ENCODE results near the gene OFD1. TPM values are rescaled to one million over a fixed set of nuclear protein-coding genes. Genes with fewer than 3 reads are reported as not detected.

The OFD1 gene
- total RNA-seq, 2 experiments from 2014 or later, result 25.3 to 26.2 TPM

DNA sequence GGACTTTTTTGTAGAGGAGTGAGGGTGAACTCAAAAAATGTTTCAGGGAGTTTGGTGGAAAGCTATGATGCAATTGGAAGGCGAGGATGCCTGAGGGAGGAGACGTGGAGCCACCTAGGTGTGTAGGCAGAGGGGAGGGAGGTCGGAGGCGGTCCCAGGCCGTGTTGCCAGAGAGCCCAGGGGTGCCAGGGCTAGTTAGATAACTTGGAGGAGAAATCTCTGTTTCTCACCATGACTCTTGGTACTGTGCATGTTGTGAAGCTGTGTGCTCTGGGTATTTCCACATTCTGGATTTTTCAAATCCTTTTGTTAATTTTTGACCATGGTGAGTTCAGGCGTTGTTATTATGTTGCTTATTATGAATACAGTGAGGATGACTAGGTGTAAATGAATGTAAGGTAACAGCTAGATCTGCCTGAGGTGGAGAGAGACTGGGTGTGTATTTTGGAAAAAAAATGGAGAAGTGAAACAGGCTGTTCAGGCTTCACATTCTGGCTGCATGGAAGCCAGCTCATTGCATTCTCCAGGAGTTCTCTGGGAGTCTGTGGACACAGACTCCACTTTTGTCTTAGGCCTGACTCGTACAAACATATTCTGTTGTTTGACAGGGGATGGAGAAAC is 41.1 kb upstream of the OFD1 start:
- CTCF ChIA-PET, result no interaction called here

GRCh38 chrX:13694359-13694758 is 40.2 kb upstream of the OFD1 start:
- DNase-seq, result no peak
- Mint-ChIP-seq H3K36me3 (ENCODE audit: low read depth) (peaks cover 9% of the 10 kb centered on the region), H3K4me1 (ENCODE audit: low read depth) (peaks cover 80% of the 10 kb centered on the region), H3K9me3 (no peaks in the 10 kb centered on the region), H3K27ac (no peak overlapping the region), H3K27me3 (ENCODE audit: low read depth) (no peaks in the 10 kb centered on the region), H3K4me3 (no peak overlapping the region)
- CTCF ChIA-PET, result interaction anchor here (0.7 kb wide), 1 partner anchor 48 kb away, joined by 4 read pairs; no protein-coding TSS in a partner anchor
- intact Hi-C loops (cut with micrococcal nuclease), result no loop called here

More for the DNA sequence above, 41.1 kb upstream of the OFD1 start:
- no peaks in the 10 kb centered on the region for H3K27me3 Mint-ChIP-seq (ENCODE audit: low read depth)
- no peak overlapping the region for H3K4me3 Mint-ChIP-seq
- DNase-seq, result no peak
- H3K36me3 Mint-ChIP-seq (ENCODE audit: low read depth), result peaks cover 8% of the 10 kb centered on the region
- H3K9me3 Mint-ChIP-seq, result no peaks in the 10 kb centered on the region
- H3K27ac Mint-ChIP-seq, result no peak overlapping the region
- peaks cover 71% of the 10 kb centered on the region for H3K4me1 Mint-ChIP-seq (ENCODE audit: low read depth)
- intact Hi-C loops (cut with micrococcal nuclease), result no loop called here

- Mint-ChIP-seq H3K36me3 (ENCODE audit: low read depth) (peaks cover 10% of the 10 kb centered on the region), H3K27ac (no peak overlapping the region), H3K4me3 (no peak overlapping the region), H3K9me3 (no peaks in the 10 kb centered on the region), H3K27me3 (ENCODE audit: low read depth) (no peaks in the 10 kb centered on the region), H3K4me1 (ENCODE audit: low read depth) (peaks cover 82% of the 10 kb centered on the region)
- intact Hi-C loops (cut with micrococcal nuclease), result no loop called here
- no peak for DNase-seq
- CTCF ChIA-PET, result interaction anchor here (0.7 to 1.4 kb wide), 2 partner anchors 21 to 49 kb away, joined by 3 to 4 read pairs; no protein-coding TSS in a partner anchor
These were observed 39.6 kb upstream of the OFD1 start for GRCh38 chrX:13694983-13695382.

GRCh38 chrX:13695601-13696115 is 38.9 kb upstream of the OFD1 start:
- Mint-ChIP-seq H3K9me3 (no peaks in the 10 kb centered on the region), H3K27me3 (ENCODE audit: low read depth) (no peaks in the 10 kb centered on the region), H3K4me3 (no peak overlapping the region), H3K4me1 (ENCODE audit: low read depth) (peaks cover 77% of the 10 kb centered on the region), H3K27ac (no peak overlapping the region), H3K36me3 (ENCODE audit: low read depth) (peaks cover 7% of the 10 kb centered on the region)
- intact Hi-C loops (cut with micrococcal nuclease), result no loop called here
- CTCF ChIA-PET, result interaction anchor here (1.4 kb wide), 1 partner anchor 21 kb away, joined by 3 read pairs; no protein-coding TSS in a partner anchor
- no peak for DNase-seq

DNA sequence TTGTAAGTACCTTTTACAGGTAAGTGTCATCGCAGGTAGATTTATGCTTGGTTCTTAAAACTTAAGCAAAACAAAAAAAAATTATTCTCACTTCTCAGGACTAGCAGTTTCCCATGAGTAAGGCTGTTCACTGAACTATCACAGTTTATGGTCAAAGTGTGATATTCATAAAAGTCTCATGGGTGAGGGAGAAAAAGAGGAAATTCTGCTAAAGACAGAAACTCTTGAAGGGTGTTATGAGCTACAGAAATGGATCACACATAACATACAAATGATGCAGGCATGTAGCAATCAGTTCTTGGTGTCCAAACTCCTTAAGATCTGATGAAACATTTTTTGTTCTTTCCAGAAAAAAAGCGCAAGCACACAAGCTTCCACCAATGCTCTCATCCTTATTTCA is 37.1 kb upstream of the OFD1 start:
- no peak for DNase-seq
- H3K9me3 Mint-ChIP-seq, result no peaks in the 10 kb centered on the region
- peaks cover 81% of the 10 kb centered on the region for H3K4me1 Mint-ChIP-seq (ENCODE audit: low read depth)
- CTCF ChIA-PET, result interaction anchor here (0.6 to 0.8 kb wide), 2 partner anchors 33 to 36 kb away, joined by 3 to 4 read pairs; no protein-coding TSS in a partner anchor
- peaks cover 10% of the 10 kb centered on the region for H3K36me3 Mint-ChIP-seq (ENCODE audit: low read depth)
- H3K27ac Mint-ChIP-seq, result peak overlapping the region; percentile 32
- H3K4me3 Mint-ChIP-seq, result no peak overlapping the region
- no peaks in the 10 kb centered on the region for H3K27me3 Mint-ChIP-seq (ENCODE audit: low read depth)
- intact Hi-C loops (cut with micrococcal nuclease), result no loop called here

DNA sequence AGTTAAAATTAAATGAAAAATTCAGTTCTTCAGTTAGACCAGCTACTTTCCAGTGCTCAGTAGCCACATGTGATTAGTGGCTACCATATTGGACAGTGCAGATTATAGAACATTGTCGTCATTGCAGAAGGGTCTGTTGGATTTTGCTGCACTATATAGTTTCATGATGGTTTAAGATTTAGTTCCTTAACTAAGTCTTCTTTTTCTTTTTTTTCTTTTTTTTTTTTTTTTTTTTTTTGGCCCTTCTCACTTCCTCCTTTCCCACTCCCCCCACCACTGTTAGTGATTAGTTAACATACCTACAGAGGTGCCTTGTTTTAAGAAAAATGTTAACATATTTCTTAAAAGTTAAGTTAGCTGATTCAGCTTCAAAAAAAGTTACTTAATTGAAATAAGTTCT is 36.6 kb upstream of the OFD1 start:
- no peak overlapping the region for H3K4me3 Mint-ChIP-seq
- H3K36me3 Mint-ChIP-seq (ENCODE audit: low read depth), result peaks cover 10% of the 10 kb centered on the region
- H3K9me3 Mint-ChIP-seq, result no peaks in the 10 kb centered on the region
- peaks cover 81% of the 10 kb centered on the region for H3K4me1 Mint-ChIP-seq (ENCODE audit: low read depth)
- H3K27ac Mint-ChIP-seq, result no peak overlapping the region
- CTCF ChIA-PET, result interaction anchor here (0.6 to 0.8 kb wide), 2 partner anchors 32 to 36 kb away, joined by 3 to 4 read pairs; no protein-coding TSS in a partner anchor
- H3K27me3 Mint-ChIP-seq (ENCODE audit: low read depth), result no peaks in the 10 kb centered on the region
- intact Hi-C loops (cut with micrococcal nuclease), result no loop called here
- DNase-seq, result no peak

DNA sequence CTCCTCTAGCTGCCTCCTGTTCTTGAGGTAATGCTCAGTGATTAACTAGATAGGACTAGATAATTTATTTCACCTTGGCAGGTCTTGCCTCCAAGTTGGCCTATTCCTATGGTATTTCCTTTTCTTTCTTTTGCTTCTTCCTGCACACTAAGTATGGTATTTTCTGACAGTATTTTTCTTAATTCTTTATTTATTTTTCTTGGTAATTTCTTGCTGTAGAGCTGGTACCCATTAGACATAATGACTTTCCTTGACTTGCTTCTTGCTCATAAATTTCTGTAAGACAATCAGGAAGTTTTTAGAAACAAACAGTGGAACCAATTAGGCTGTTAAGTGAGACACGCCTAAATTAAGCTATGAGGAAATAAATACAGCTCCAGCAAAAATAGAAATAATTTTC is 36.1 kb upstream of the OFD1 start:
- CTCF ChIA-PET, result no interaction called here
- peaks cover 78% of the 10 kb centered on the region for H3K4me1 Mint-ChIP-seq (ENCODE audit: low read depth)
- H3K36me3 Mint-ChIP-seq (ENCODE audit: low read depth), result peaks cover 10% of the 10 kb centered on the region
- DNase-seq, result no peak
- no peak overlapping the region for H3K4me3 Mint-ChIP-seq
- no peaks in the 10 kb centered on the region for H3K27me3 Mint-ChIP-seq (ENCODE audit: low read depth)
- no peak overlapping the region for H3K27ac Mint-ChIP-seq
- no peaks in the 10 kb centered on the region for H3K9me3 Mint-ChIP-seq
- intact Hi-C loops (cut with micrococcal nuclease), result no loop called here

DNA sequence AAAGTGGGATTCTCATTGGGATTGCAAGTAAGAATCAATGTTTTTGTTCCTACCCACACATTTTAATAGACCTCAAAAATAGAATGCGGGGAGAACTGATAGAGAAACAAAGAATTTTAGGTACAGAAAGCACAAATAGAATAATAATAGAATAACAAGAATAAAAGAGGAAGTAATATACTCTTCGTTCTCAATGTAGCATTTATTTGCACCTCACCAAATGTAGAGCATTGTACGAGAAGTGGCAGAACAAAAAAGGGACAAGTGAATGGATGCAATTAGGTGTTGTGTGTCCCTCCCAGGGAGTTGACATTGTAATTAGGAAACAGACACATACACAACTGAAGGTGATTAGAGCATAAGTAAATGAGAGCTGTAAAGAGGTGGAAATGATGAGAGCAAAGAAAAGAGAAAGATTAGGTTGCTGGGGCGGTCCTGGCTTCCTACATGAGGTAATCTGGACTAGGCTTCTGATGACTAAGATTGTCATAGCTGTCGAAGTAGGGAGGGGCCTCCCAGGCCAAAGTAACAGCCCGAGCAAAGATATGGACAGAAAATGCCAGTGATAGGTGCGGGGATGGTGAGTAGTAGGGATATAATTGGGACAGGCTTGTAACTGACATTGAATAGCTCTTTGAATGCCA is 35.2 kb upstream of the OFD1 start:
- intact Hi-C loops (cut with micrococcal nuclease), result no loop called here
- no peak for DNase-seq
- Mint-ChIP-seq H3K36me3 (ENCODE audit: low read depth) (peaks cover 13% of the 10 kb centered on the region), H3K4me1 (ENCODE audit: low read depth) (peaks cover 78% of the 10 kb centered on the region), H3K27ac (peak overlapping the region; percentile 59), H3K9me3 (no peaks in the 10 kb centered on the region), H3K4me3 (no peak overlapping the region), H3K27me3 (ENCODE audit: low read depth) (no peaks in the 10 kb centered on the region)
- CTCF ChIA-PET, result interaction anchor here (0.6 kb wide), 1 partner anchor 12 kb away, joined by 4 read pairs; no protein-coding TSS in a partner anchor

- DNase-seq, result no peak
- intact Hi-C loops (cut with micrococcal nuclease), result loop anchor here (5.0 kb wide), 1 partner anchor 33 kb away; no protein-coding TSS in a partner anchor
- CTCF ChIA-PET, result no interaction called here
- no peaks in the 10 kb centered on the region for H3K9me3 Mint-ChIP-seq
- no peaks in the 10 kb centered on the region for H3K27me3 Mint-ChIP-seq (ENCODE audit: low read depth)
- H3K27ac Mint-ChIP-seq, result no peak overlapping the region
- peaks cover 68% of the 10 kb centered on the region for H3K4me1 Mint-ChIP-seq (ENCODE audit: low read depth)
- H3K36me3 Mint-ChIP-seq (ENCODE audit: low read depth), result peaks cover 13% of the 10 kb centered on the region
- no peak overlapping the region for H3K4me3 Mint-ChIP-seq
These were observed 34.2 kb upstream of the OFD1 start for GRCh38 chrX:13700380-13700779.

DNA sequence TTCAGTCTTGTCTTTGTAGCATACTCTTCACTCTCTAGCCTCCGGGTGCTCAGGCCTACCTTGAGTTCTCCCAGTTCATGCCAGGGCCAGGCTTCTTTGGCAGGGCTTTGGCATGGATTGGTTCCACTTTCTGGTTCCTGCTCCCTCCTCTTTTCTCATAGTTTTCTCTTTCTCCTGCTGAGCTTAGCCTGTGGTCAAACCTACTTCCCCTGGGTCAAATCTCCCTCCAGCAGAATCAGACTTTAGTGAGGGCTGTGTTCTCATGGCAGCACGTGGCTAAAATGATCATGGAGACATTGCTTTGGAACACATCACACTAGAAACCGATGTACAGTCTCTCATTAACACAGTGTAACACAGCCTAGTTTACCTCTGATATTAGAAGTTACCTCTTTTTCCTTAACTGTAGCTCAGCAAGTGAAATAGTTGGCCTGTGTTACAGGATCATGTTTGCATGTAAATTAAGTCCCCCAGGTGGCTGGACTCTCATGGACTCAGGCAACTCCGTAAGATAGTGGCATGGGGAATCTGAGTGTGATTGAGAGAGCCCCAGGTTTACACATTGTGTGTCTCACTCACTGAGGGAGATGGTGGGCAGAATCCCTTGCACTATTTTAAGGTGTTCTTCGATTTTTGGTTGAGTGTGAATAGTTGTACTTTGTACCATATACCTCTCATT is 32.3 kb upstream of the OFD1 start:
- CTCF ChIA-PET, result interaction anchor here (0.6 kb wide), 2 partner anchors 11 to 65 kb away, joined by 3 to 4 read pairs; no protein-coding TSS in a partner anchor
- peaks cover 57% of the 10 kb centered on the region for H3K4me1 Mint-ChIP-seq (ENCODE audit: low read depth)
- H3K9me3 Mint-ChIP-seq, result no peaks in the 10 kb centered on the region
- intact Hi-C loops (cut with micrococcal nuclease), result loop anchor here (2.0 to 5.0 kb wide), 2 partner anchors 17 to 35 kb away; no protein-coding TSS in a partner anchor
- no peak overlapping the region for H3K4me3 Mint-ChIP-seq
- H3K36me3 Mint-ChIP-seq (ENCODE audit: low read depth), result peaks cover 11% of the 10 kb centered on the region
- peak overlapping the region; percentile 68 for H3K27ac Mint-ChIP-seq
- H3K27me3 Mint-ChIP-seq (ENCODE audit: low read depth), result no peaks in the 10 kb centered on the region
- no peak for DNase-seq

- Mint-ChIP-seq H3K4me3 (no peak overlapping the region), H3K27me3 (ENCODE audit: low read depth) (no peaks in the 10 kb centered on the region), H3K9me3 (no peaks in the 10 kb centered on the region), H3K4me1 (ENCODE audit: low read depth) (peaks cover 53% of the 10 kb centered on the region), H3K36me3 (ENCODE audit: low read depth) (peaks cover 16% of the 10 kb centered on the region), H3K27ac (peak overlapping the region; percentile 50)
- intact Hi-C loops (cut with micrococcal nuclease), result loop anchor here (2.0 to 5.0 kb wide), 2 partner anchors 16 to 36 kb away; no protein-coding TSS in a partner anchor
- CTCF ChIA-PET, result no interaction called here
- no peak for DNase-seq
These were observed 31.4 kb upstream of the OFD1 start for GRCh38 chrX:13703135-13703534.

- peak overlapping the region; percentile 73 for H3K27ac Mint-ChIP-seq
- no peaks in the 10 kb centered on the region for H3K9me3 Mint-ChIP-seq
- DNase-seq, result peak; percentile 14
- CTCF ChIA-PET, result no interaction called here
- no peak overlapping the region for H3K4me3 Mint-ChIP-seq
- H3K27me3 Mint-ChIP-seq (ENCODE audit: low read depth), result no peaks in the 10 kb centered on the region
- intact Hi-C loops (cut with micrococcal nuclease), result loop anchor here (2.0 to 5.0 kb wide), 2 partner anchors 15 to 36 kb away; no protein-coding TSS in a partner anchor
- H3K36me3 Mint-ChIP-seq (ENCODE audit: low read depth), result peaks cover 16% of the 10 kb centered on the region
- H3K4me1 Mint-ChIP-seq (ENCODE audit: low read depth), result peaks cover 49% of the 10 kb centered on the region
These were observed 31.0 kb upstream of the OFD1 start for GRCh38 chrX:13703589-13703988.
